Suprapubic skin (tissue), 4 donors: Measurements from ENCODE around the gene TK2.

Source experiments
- POLR2A ChIP-seq, 2 donors: fragments of 450-650 bp; IDR thresholded peaks; one replicate each; pipeline ENCODE4 v1.6.1; 2017; ENCODE audit warnings: antibody characterized with exemption in 2 of 2, mild to moderate bottlenecking in 2 of 2, moderate library complexity in 2 of 2
- POLR2AphosphoS5 ChIP-seq, 3 donors: sonication (generic); formaldehyde crosslinking; IDR thresholded peaks; one replicate each; pipeline ENCODE4 v1.6.1; 2017; ENCODE audit warnings: antibody characterized with exemption in 3 of 3

DNA sequence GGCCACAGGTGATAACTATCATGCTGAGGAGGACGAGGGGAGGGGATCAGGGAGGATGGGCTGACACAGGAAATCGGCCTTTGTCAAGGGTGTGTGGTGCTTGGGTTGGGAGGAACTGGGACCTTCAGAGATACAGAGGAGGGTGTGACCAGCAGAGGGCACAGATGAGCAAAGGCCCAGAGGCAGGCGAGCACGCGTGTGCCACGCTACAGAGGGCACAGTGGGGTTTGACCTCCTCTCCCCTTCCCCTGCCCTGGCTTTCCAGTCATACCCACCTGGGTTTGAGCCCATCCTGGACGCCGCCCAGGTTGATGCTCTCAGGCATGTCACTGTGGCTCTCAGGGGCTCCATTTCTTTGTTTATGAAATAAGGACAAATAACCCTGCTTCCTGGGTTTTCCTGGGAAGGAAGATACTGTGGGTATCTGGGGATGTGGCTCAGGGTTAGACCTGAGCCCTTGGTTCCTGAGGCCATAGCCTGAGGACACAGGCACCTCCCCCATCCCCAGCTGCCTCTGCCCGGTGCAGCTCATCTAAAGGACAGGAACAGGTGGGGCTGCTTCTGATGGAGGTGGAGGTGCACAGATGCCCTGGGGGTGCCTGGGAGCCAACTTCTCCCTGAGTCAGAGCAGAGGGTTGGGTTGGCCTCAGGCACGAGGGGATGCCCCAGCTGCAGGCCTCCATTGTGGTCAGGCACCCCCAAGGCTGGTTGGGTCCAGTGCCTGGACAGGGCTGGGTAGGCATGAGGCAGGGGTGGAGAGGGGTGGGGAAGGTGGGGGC lies 71.0 kb downstream of the TK2 start:
- TF ChIP-seq POLR2A (IDR thresholded peaks at IDR 0.05) (no peak), POLR2AphosphoS5 (IDR thresholded peaks at IDR 0.05) (no peak)
